Measurements from ENCODE around the gene IMMP2L. TPM values are rescaled to one million over a fixed set of nuclear protein-coding genes. Genes with fewer than 3 reads are reported as not detected.

Gene IMMP2L
- total RNA-seq, 4 donors from 2014 or later: 12.0 to 22.2 (median 17.5) TPM

DNA sequence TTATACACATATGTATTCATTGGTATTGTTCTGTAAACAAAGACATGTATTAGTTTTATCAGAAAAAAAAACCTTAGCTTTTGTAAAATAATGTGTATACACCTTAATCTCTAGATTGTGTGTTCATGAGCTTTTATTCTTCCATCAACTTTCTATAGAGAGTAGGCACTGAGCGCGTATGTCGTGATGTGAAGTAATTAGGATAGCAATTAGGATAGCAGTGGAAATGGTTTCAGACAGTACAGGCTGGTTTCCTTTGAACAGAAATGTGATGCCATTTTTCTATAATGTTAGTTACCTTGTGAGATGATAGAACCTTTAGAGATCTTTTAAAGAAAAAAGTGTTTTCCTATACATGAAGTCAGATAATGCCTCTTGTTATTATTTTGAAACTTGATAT is 709.0 kb downstream of the IMMP2L start:
- Histone ChIP-seq H3K36me3 (no peaks in the 10 kb centered on the region), H3K27ac (replicated peaks in 1 of 4) (no peak overlapping the region), H3K27me3 (no peaks in the 10 kb centered on the region), H3K4me3 (no peak overlapping the region), H3K4me1 (no peaks in the 10 kb centered on the region), H3K9me3 (no peaks in the 10 kb centered on the region)
- TF ChIP-seq, protein P1, sequence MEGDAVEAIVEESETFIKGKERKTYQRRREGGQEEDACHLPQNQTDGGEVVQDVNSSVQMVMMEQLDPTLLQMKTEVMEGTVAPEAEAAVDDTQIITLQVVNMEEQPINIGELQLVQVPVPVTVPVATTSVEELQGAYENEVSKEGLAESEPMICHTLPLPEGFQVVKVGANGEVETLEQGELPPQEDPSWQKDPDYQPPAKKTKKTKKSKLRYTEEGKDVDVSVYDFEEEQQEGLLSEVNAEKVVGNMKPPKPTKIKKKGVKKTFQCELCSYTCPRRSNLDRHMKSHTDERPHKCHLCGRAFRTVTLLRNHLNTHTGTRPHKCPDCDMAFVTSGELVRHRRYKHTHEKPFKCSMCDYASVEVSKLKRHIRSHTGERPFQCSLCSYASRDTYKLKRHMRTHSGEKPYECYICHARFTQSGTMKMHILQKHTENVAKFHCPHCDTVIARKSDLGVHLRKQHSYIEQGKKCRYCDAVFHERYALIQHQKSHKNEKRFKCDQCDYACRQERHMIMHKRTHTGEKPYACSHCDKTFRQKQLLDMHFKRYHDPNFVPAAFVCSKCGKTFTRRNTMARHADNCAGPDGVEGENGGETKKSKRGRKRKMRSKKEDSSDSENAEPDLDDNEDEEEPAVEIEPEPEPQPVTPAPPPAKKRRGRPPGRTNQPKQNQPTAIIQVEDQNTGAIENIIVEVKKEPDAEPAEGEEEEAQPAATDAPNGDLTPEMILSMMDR (IDR thresholded peaks at IDR 0.05): no peak
- TF ChIP-seq POLR2A (IDR thresholded peaks at IDR 0.05; ENCODE audit: low read depth): no peak
- TF ChIP-seq POLR2AphosphoS5 (IDR thresholded peaks at IDR 0.05): no peak
- no peak for TF ChIP-seq EP300 (IDR thresholded peaks at IDR 0.05)
- intact Hi-C loops (cut with DNase I): no loop called here
- no peak for DNase-seq (ENCODE audit: extremely low spot score)
- WGBS: 82% methylated on average over 3 of the region's 3 CpGs

DNA sequence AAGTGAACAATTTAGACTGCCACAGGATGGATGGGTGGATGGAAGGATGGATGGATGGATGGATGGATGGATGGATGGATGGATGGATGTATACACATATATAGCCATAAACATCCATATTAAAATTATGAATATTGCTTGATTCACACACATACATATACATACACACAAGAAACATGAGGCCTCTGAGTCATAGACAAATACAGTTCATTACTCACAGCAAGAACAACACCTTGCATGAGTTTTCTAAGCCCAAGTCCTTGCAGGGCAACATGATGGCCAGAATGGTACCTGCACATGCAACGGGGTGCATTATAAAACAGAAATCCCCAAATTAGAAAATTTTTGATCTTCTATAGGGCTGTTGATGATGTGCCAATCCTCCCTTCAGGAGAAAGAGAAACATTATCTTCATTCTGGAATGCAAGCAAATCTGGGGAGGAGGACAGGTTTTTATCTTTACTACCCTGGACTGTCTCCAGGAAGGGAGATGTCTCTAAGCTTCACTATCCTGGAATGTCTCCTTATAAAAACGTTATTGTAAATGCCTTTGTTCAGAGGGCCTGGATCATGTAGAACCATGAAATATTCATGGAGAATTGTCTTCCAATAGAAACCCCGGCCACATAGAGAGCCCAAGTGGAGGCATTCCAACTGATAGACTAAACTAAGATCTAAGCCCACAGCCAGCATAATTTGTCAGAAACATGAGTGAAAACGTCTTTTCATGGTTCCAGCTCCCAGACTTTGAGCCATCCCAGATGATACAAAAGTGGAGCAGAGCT is 709.9 kb downstream of the IMMP2L start:
- H3K27ac ChIP-seq (replicated peaks in 1 of 4): no peak overlapping the region
- H3K27me3 ChIP-seq: no peaks in the 10 kb centered on the region
- WGBS: 49% methylated on average over 4 of the region's 4 CpGs
- H3K36me3 ChIP-seq: no peaks in the 10 kb centered on the region
- intact Hi-C loops (cut with DNase I): no loop called here
- DNase-seq (ENCODE audit: extremely low spot score): no peak
- H3K4me3 ChIP-seq: no peak overlapping the region
- no peaks in the 10 kb centered on the region for H3K4me1 ChIP-seq
- TF ChIP-seq, protein P1 (IDR thresholded peaks at IDR 0.05): no peak
- TF ChIP-seq EP300 (IDR thresholded peaks at IDR 0.05): no peak
- no peak for TF ChIP-seq POLR2AphosphoS5 (IDR thresholded peaks at IDR 0.05)
- TF ChIP-seq POLR2A (IDR thresholded peaks at IDR 0.05; ENCODE audit: low read depth): no peak
- H3K9me3 ChIP-seq: no peaks in the 10 kb centered on the region

DNA sequence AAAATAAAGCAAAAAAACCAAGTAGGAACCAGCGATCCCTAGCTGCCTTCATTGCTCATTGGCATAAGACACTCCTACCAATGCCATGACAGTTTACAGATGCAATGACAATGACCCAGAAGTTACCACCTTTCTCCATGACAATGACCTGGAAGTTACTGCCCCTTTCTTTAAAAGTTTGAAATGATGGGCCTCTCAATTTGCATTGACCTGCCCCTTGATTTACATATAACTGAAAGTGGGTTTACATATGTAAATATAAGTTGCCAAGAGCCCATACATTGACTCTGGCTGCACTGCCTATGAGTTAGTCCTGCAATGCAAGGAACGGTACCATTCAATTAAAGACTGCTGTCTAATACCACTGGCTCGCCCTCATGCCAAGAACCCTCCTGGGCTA is 712.1 kb downstream of the IMMP2L start:
- intact Hi-C loops (cut with DNase I): no loop called here
- H3K9me3 ChIP-seq: no peaks in the 10 kb centered on the region
- WGBS: 93% methylated on average over 3 of the region's 3 CpGs
- no peak overlapping the region for H3K4me3 ChIP-seq
- DNase-seq (ENCODE audit: extremely low spot score): no peak
- no peaks in the 10 kb centered on the region for H3K4me1 ChIP-seq
- H3K27me3 ChIP-seq: no peaks in the 10 kb centered on the region
- TF ChIP-seq EP300 (IDR thresholded peaks at IDR 0.05) (no peak), POLR2A (IDR thresholded peaks at IDR 0.05; ENCODE audit: low read depth) (no peak), POLR2AphosphoS5 (IDR thresholded peaks at IDR 0.05) (no peak)
- TF ChIP-seq, protein P1 (IDR thresholded peaks at IDR 0.05): no peak
- no peak overlapping the region for H3K27ac ChIP-seq (replicated peaks in 1 of 4)
- H3K36me3 ChIP-seq: no peaks in the 10 kb centered on the region

DNA sequence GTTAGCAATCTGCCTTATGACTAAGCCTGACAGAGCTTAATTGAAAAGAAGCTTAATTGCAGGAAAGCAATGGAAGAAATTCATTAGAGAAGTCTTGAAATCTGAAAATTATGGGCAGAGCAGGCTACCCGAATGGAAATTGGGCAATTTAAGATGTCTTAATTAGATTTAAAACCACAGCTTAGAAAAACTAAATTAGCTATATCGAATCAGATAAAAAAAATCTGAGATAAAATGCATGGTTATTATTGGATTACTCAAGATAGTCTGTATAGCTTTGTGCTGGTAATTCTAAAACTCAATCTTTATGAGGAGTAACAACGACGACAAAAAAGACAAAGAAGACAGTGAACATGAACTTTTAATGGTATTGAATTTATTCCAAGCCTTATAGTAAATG is 719.5 kb downstream of the IMMP2L start:
- no peaks in the 10 kb centered on the region for H3K27me3 ChIP-seq
- H3K9me3 ChIP-seq: no peaks in the 10 kb centered on the region
- TF ChIP-seq, protein P1 (IDR thresholded peaks at IDR 0.05): no peak
- TF ChIP-seq POLR2AphosphoS5 (IDR thresholded peaks at IDR 0.05) (no peak), EP300 (IDR thresholded peaks at IDR 0.05) (no peak), POLR2A (IDR thresholded peaks at IDR 0.05; ENCODE audit: low read depth) (no peak)
- no peaks in the 10 kb centered on the region for H3K36me3 ChIP-seq
- H3K27ac ChIP-seq (replicated peaks in 1 of 4): no peak overlapping the region
- 85% methylated on average over 4 of the region's 4 CpGs for WGBS
- no peak for DNase-seq (ENCODE audit: extremely low spot score)
- intact Hi-C loops (cut with DNase I): no loop called here
- H3K4me1 ChIP-seq: peaks cover 0 to 13% (median 5%) of the 10 kb centered on the region in 4 donors
- no peak overlapping the region for H3K4me3 ChIP-seq

All from esophagus muscularis mucosa (tissue), 4 donors.